ENCODE measurements around the gene PDE7B. TPM values are rescaled to one million over a fixed set of nuclear protein-coding genes. Genes with fewer than 3 reads are reported as not detected.

Gene PDE7B
- total RNA-seq, 1 donor from 2014 or later, result 0.62 TPM

GRCh38 chr6:136226674-136227377 lies 375.3 kb downstream of the PDE7B start:
- no peaks in the 10 kb centered on the region for H3K9me3 Mint-ChIP-seq (ENCODE audit: unreplicated experiment)
- no peaks in the 10 kb centered on the region for H3K36me3 Mint-ChIP-seq (ENCODE audit: low read depth, unreplicated experiment)
- peaks cover 20% of the 10 kb centered on the region for H3K4me1 Mint-ChIP-seq (ENCODE audit: unreplicated experiment)
- H3K27ac Mint-ChIP-seq (ENCODE audit: unreplicated experiment), result peak overlapping the region; percentile 65
- TF ChIP-seq CTCF (IDR thresholded peaks at IDR 0.05; ENCODE audit: unreplicated experiment), result no peak
- no peak for DNase-seq (ENCODE audit: low spot score)
- no peak overlapping the region for H3K4me3 Mint-ChIP-seq (ENCODE audit: unreplicated experiment)
- peaks cover 2% of the 10 kb centered on the region for H3K27me3 Mint-ChIP-seq (ENCODE audit: unreplicated experiment)

GRCh38 chr6:136228814-136229213 lies 377.3 kb downstream of the PDE7B start:
- Mint-ChIP-seq H3K27me3 (ENCODE audit: unreplicated experiment) (peaks cover 4% of the 10 kb centered on the region), H3K4me1 (ENCODE audit: unreplicated experiment) (peaks cover 20% of the 10 kb centered on the region), H3K36me3 (ENCODE audit: low read depth, unreplicated experiment) (no peaks in the 10 kb centered on the region), H3K27ac (ENCODE audit: unreplicated experiment) (no peak overlapping the region), H3K4me3 (ENCODE audit: unreplicated experiment) (no peak overlapping the region), H3K9me3 (ENCODE audit: unreplicated experiment) (no peaks in the 10 kb centered on the region)
- DNase-seq (ENCODE audit: low spot score), result no peak
- no peak for TF ChIP-seq CTCF (IDR thresholded peaks at IDR 0.05; ENCODE audit: unreplicated experiment)

GRCh38 chr6:136230219-136230853 lies 378.8 kb downstream of the PDE7B start:
- Mint-ChIP-seq H3K9me3 (ENCODE audit: unreplicated experiment) (no peaks in the 10 kb centered on the region), H3K27me3 (ENCODE audit: unreplicated experiment) (peaks cover 4% of the 10 kb centered on the region), H3K4me3 (ENCODE audit: unreplicated experiment) (no peak overlapping the region), H3K27ac (ENCODE audit: unreplicated experiment) (no peak overlapping the region), H3K36me3 (ENCODE audit: low read depth, unreplicated experiment) (no peaks in the 10 kb centered on the region), H3K4me1 (ENCODE audit: unreplicated experiment) (peaks cover 24% of the 10 kb centered on the region)
- DNase-seq (ENCODE audit: low spot score), result no peak
- no peak for TF ChIP-seq CTCF (IDR thresholded peaks at IDR 0.05; ENCODE audit: unreplicated experiment)

GRCh38 chr6:136232701-136233100 lies 381.2 kb downstream of the PDE7B start:
- no peak for TF ChIP-seq CTCF (IDR thresholded peaks at IDR 0.05; ENCODE audit: unreplicated experiment)
- Mint-ChIP-seq H3K4me1 (ENCODE audit: unreplicated experiment) (peaks cover 12% of the 10 kb centered on the region), H3K4me3 (ENCODE audit: unreplicated experiment) (no peak overlapping the region), H3K9me3 (ENCODE audit: unreplicated experiment) (no peaks in the 10 kb centered on the region), H3K27me3 (ENCODE audit: unreplicated experiment) (peaks cover 4% of the 10 kb centered on the region), H3K36me3 (ENCODE audit: low read depth, unreplicated experiment) (no peaks in the 10 kb centered on the region), H3K27ac (ENCODE audit: unreplicated experiment) (peak overlapping the region; percentile 44)
- no peak for DNase-seq (ENCODE audit: low spot score)

GRCh38 chr6:136235233-136235564 lies 383.7 kb downstream of the PDE7B start:
- no peak for DNase-seq (ENCODE audit: low spot score)
- Mint-ChIP-seq H3K9me3 (ENCODE audit: unreplicated experiment) (no peaks in the 10 kb centered on the region), H3K36me3 (ENCODE audit: low read depth, unreplicated experiment) (no peaks in the 10 kb centered on the region), H3K4me1 (ENCODE audit: unreplicated experiment) (peaks cover 5% of the 10 kb centered on the region), H3K4me3 (ENCODE audit: unreplicated experiment) (no peak overlapping the region), H3K27ac (ENCODE audit: unreplicated experiment) (no peak overlapping the region), H3K27me3 (ENCODE audit: unreplicated experiment) (peaks cover 4% of the 10 kb centered on the region)
- no peak for TF ChIP-seq CTCF (IDR thresholded peaks at IDR 0.05; ENCODE audit: unreplicated experiment)

Measured in endothelial cell (in vitro differentiated cells).